ENCODE measurements around the gene EXOG. TPM values are rescaled to one million over a fixed set of nuclear protein-coding genes. Genes with fewer than 3 reads are reported as not detected.

The EXOG gene
- total RNA-seq, 1 donor from 2014 or later, result 26.2 TPM

DNA sequence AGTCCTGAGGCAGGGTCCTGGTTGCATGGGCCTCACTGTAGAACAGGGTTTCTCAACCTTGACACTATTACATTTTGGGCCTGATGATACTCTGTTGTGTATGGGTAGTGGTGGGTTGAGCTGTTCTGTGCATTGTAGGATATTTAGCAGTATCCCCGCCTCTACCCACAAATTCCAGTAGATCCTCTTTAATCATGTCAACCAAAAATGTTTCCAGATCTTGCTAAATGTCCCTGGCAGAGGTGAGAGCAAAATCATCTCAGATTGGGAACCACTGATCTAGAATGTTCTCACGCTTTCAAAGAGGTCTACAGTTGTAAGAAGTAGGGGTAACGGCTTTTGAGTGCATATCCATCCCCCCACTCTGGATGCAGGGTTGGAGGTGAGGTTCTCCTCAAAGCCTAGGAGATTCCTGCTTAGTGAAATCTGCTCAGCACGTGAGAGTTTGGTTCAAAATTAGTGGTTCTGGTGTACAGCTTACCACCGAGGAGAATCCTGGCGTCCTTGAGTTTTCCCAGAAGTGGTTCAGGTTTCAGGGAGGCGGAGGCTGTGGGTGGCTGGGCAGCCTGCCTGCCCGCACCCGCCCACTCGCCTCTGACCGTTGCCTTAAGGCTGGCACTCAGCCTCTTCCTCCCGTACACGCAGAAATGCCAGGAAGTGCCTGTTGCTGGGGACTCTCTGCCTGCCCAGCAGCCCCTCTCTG lies 37.2 kb upstream of the EXOG start:
- Mint-ChIP-seq H3K4me1 (peaks cover 45% of the 10 kb centered on the region), H3K27me3 (ENCODE audit: low read depth) (no peaks in the 10 kb centered on the region), H3K27ac (ENCODE audit: unreplicated experiment) (no peak overlapping the region), H3K4me3 (peak overlapping the region; percentile 85), H3K9me3 (peaks cover 4% of the 10 kb centered on the region), H3K36me3 (ENCODE audit: low read depth) (peaks cover 14% of the 10 kb centered on the region)
- TF ChIP-seq, protein P1, sequence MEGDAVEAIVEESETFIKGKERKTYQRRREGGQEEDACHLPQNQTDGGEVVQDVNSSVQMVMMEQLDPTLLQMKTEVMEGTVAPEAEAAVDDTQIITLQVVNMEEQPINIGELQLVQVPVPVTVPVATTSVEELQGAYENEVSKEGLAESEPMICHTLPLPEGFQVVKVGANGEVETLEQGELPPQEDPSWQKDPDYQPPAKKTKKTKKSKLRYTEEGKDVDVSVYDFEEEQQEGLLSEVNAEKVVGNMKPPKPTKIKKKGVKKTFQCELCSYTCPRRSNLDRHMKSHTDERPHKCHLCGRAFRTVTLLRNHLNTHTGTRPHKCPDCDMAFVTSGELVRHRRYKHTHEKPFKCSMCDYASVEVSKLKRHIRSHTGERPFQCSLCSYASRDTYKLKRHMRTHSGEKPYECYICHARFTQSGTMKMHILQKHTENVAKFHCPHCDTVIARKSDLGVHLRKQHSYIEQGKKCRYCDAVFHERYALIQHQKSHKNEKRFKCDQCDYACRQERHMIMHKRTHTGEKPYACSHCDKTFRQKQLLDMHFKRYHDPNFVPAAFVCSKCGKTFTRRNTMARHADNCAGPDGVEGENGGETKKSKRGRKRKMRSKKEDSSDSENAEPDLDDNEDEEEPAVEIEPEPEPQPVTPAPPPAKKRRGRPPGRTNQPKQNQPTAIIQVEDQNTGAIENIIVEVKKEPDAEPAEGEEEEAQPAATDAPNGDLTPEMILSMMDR (conservative IDR thresholded peaks at IDR 0.05), result no peak
- no peak for DNase-seq (ENCODE audit: low read depth, low spot score)

DNA sequence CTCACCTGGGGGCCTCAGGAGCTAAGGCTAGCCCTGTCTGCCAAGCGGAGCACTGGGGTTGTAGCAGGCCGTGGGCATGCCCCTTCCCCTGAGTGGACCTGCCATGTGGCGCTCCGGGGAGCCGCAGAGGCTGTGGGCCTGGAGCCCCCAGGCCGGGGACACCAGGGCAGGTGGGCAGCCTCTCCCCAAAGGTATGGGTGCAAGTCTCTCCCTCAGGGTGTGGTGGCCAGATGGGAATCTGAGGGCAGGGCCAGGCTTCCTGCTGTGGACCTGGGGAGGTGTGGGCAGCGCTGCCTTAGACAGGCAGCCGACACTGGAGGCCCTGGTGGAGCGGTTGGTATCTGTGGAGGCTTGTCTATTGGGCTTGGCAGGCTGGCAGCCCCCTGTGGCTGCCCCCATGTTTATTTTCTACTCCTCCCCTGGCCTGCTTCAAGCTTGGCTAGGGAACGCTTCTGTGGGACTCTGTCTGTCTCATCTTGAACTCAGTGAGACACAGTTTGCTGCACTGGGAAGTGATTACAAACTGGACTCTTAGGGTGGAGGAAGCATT lies 36.6 kb upstream of the EXOG start:
- Mint-ChIP-seq H3K27ac (ENCODE audit: unreplicated experiment) (no peak overlapping the region), H3K4me1 (peaks cover 45% of the 10 kb centered on the region), H3K36me3 (ENCODE audit: low read depth) (peaks cover 19% of the 10 kb centered on the region), H3K4me3 (peak overlapping the region; percentile 23), H3K9me3 (peaks cover 9% of the 10 kb centered on the region), H3K27me3 (ENCODE audit: low read depth) (no peaks in the 10 kb centered on the region)
- no peak for DNase-seq (ENCODE audit: low read depth, low spot score)
- TF ChIP-seq, protein P1 (conservative IDR thresholded peaks at IDR 0.05), result no peak

DNA sequence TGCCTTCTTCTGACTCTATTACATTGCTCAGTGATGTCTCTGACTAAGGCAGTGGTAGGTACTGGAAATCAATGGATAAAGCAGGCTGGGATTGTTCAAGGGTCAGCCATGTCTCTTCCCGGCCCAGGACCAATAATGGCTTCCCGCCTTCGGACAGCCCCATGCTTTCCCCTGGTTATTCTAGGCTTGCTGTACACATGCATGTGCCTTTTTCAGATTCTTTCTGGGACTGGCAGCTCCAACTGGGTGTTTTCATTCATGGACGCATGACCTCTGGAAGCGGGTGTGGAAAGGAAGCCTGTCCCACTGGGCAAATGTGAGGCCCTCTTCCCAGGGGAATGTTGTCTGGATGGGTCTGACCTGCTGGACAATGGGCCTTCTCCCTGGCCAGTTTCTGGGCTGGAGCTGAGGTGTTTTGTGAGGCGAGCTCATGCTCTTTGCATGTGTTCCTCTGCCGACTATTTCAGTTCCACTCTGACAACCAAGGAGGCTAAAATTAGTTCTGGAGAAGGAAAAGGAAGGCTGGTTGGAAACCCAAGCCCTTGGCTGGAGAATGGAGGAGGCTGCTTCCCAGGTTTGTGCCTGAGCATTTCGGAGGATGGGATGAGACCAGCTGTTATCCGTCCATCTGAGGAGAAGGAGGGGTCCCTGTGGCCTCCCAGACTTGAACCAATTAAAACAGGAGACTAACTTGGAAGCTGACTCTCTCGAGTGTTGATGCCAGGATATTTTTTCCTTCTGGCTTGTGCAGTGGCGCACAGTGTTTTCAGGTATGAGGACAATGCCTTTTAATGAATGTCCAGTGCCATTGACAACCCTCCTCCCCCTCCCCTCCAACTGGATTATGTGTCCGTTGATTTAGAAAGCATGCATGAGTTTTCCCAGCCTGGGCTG lies 35.5 kb upstream of the EXOG start:
- DNase-seq (ENCODE audit: low read depth, low spot score), result no peak
- peaks cover 23% of the 10 kb centered on the region for H3K36me3 Mint-ChIP-seq (ENCODE audit: low read depth)
- peak overlapping the region; percentile 4 for H3K27ac Mint-ChIP-seq (ENCODE audit: unreplicated experiment)
- H3K9me3 Mint-ChIP-seq, result peaks cover 13% of the 10 kb centered on the region
- H3K4me1 Mint-ChIP-seq, result peaks cover 42% of the 10 kb centered on the region
- no peaks in the 10 kb centered on the region for H3K27me3 Mint-ChIP-seq (ENCODE audit: low read depth)
- peak overlapping the region; percentile 27 for H3K4me3 Mint-ChIP-seq
- TF ChIP-seq, protein P1 (conservative IDR thresholded peaks at IDR 0.05), result no peak

DNA sequence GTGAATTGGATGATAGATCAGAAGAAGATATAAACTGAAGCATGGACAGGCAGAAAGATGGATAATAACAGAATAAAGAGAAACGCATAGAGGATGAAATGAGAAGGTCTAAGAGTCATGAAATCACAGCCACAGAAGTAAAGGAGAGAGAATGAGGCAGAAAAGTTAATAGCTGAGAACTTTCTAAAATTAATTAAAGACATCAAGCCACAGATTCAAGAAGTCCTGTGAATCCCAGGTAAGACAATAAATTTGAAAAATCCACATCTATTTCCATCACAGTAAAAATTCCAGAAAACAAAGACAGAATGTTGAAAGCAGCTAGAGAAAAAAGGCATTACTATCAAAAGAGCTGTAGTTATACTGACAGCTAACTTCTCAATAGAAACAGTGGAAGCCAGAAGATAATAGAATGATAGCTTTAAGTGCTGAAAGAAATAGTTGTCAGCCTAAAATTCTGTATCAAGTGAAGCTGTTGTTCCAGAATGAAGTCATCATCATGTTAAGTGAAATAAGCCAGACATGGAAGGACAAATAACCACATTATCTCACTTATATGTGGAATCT lies 30.5 kb upstream of the EXOG start:
- peaks cover 2% of the 10 kb centered on the region for H3K4me1 Mint-ChIP-seq
- H3K36me3 Mint-ChIP-seq (ENCODE audit: low read depth), result peaks cover 60% of the 10 kb centered on the region
- DNase-seq (ENCODE audit: low read depth, low spot score), result no peak
- TF ChIP-seq, protein P1 (conservative IDR thresholded peaks at IDR 0.05), result no peak
- H3K27me3 Mint-ChIP-seq (ENCODE audit: low read depth), result no peaks in the 10 kb centered on the region
- no peak overlapping the region for H3K4me3 Mint-ChIP-seq
- H3K27ac Mint-ChIP-seq (ENCODE audit: unreplicated experiment), result no peak overlapping the region
- H3K9me3 Mint-ChIP-seq, result peaks cover 37% of the 10 kb centered on the region

DNA sequence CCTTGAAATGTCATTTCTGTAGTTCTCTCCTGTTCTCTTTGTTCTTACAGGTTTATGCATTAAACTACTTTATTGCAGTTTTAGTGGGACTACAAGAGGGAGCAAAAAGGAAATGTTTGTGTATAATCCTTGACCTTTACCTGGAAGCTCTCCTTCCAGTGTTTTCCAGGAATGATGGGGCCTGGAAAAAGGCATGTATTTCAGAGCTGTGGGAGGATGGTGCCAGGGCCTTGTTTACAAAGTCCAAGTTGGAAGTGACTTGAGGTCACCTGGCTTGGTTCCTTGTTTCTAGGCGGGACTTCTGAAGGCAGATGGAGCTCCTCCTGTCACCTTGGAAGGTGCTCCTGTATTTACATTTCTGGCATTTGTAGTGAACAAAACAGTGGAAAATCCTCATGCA lies 27.4 kb upstream of the EXOG start:
- Mint-ChIP-seq H3K36me3 (ENCODE audit: low read depth) (peaks cover 52% of the 10 kb centered on the region), H3K4me3 (no peak overlapping the region)

More for the DNA sequence above, 27.4 kb upstream of the EXOG start:
- Mint-ChIP-seq H3K9me3 (peaks cover 42% of the 10 kb centered on the region), H3K27ac (ENCODE audit: unreplicated experiment) (no peak overlapping the region), H3K27me3 (ENCODE audit: low read depth) (no peaks in the 10 kb centered on the region), H3K4me1 (peaks cover 16% of the 10 kb centered on the region)
- no peak for DNase-seq (ENCODE audit: low read depth, low spot score)
- TF ChIP-seq, protein P1 (conservative IDR thresholded peaks at IDR 0.05), result no peak
